K562 (cell line): ENCODE measurements around the gene KRTAP9-8. TPM values are rescaled to one million over a fixed set of nuclear protein-coding genes. Genes with fewer than 3 reads are reported as not detected.
A peak's percentile ranks its signal among the peaks of the same experiment; 100 is the strongest.

Experiments
- ATAC-seq: fragments of 200-7000 bp; cut with Tn5 transposase; 3 replicates; pipeline ENCODE4 v1.9.1; 2020; ENCODE audit warnings: moderate library complexity
- BruUV-seq: library from RNA; stranded (reverse); fragments of 400-500 nt; replicated peaks from 2 replicates; lab custom pipeline; 2021; lab: Mats Ljungman, UMichigan
- CTCF ChIA-PET: fragments of 300-600 bp; formaldehyde crosslinking; extraction: SDS; loops from one replicate; lab custom pipeline; 2021; ENCODE audit warnings: low intra/inter-chr PET ratio; lab: Yijun Ruan, JAX
- POLR2A ChIA-PET: fragments of 300-600, 350-650 bp; sonication (Branson Sonifier 250); formaldehyde crosslinking; extraction: SDS; loops from one replicate; lab custom pipeline; 2021; ENCODE audit warnings: antibody characterized with exemption, inconsistent platforms; lab: Yijun Ruan, JAX
- DNase-seq, 4 experiments: peaks; one replicate each; pipeline versions ENCODE4 v3.0.0 to v3.0.0-alpha.2; 2011 to 2018; ENCODE audit warnings: low spot score in 3 of 4, mixed read lengths in 3 of 4; ENCODE audit errors: extremely low read depth in 1 of 4
- FAIRE-seq: peaks from 2 replicates; lab custom pipeline; 2011; peaks lifted over from hg19 to GRCh38; lab: Jason Lieb, UNC
- H2AFZ ChIP-seq: 2 replicates; pipeline ENCODE4 v1.6.0; 2011; ENCODE audit warnings: low read depth, low read length, control low read depth, inconsistent platforms
- H3K27ac ChIP-seq: fragments of 200-600 bp; 3 replicates; pipeline ENCODE4 v1.8.0; 2011; ENCODE audit warnings: low read depth, mild to moderate bottlenecking, control low read depth, inconsistent platforms, low read length, moderate library complexity, mixed read lengths; ENCODE audit errors: extremely low read depth
- H3K27me3 ChIP-seq, 2 experiments: fragments of 300-600 bp in 1 of 2; 2 replicates in 1 of 2; 3 replicates in 1 of 2; pipeline versions ENCODE4 v1.6.0 to v1.8.0; 2011; ENCODE audit warnings: inconsistent platforms in 2 of 2, low read length in 2 of 2, mild to moderate bottlenecking in 1 of 2, mixed read lengths in 1 of 2, moderate library complexity in 1 of 2; ENCODE audit not compliant: control insufficient read depth in 2 of 2, insufficient read depth in 2 of 2
- H3K36me3 ChIP-seq: fragments of 300-600 bp; 3 replicates; pipeline ENCODE4 v1.8.0; 2011; ENCODE audit warnings: mild to moderate bottlenecking, low read length, inconsistent platforms; ENCODE audit not compliant: control insufficient read depth, insufficient read depth
- H3K4me1 ChIP-seq, 2 experiments: fragments of 200-600 bp in 1 of 2; replicated peaks in 1 of 2; 2 replicates in 1 of 2; 3 replicates in 1 of 2; pipeline versions ENCODE4 v1.5.1 to v1.8.0; 2011; ENCODE audit warnings: inconsistent platforms in 2 of 2, low read length in 2 of 2, mild to moderate bottlenecking in 1 of 2, mixed read lengths in 1 of 2, moderate library complexity in 1 of 2; ENCODE audit not compliant: control insufficient read depth in 2 of 2, insufficient read depth in 2 of 2
- H3K4me2 ChIP-seq: 2 replicates; pipeline ENCODE4 v1.6.1; 2011; ENCODE audit warnings: low read length, control low read depth, inconsistent platforms, mixed read lengths; ENCODE audit not compliant: insufficient read depth
- H3K4me3 ChIP-seq: fragments of 200-600 bp; sonication (generic), shearing (Covaris generic); 2 replicates; pipeline ENCODE4 v1.5.1; 2016; ENCODE audit warnings: control low read depth, inconsistent platforms
- H3K79me2 ChIP-seq: fragments of 200-600 bp; 3 replicates; pipeline ENCODE4 v1.8.0; 2011; ENCODE audit warnings: low read length, inconsistent platforms; ENCODE audit not compliant: control insufficient read depth, insufficient read depth
- H3K9ac ChIP-seq, 2 experiments: 2 replicates each; pipeline versions ENCODE4 v1.6.0 to v1.6.1; 2011; ENCODE audit warnings: low read depth in 2 of 2, low read length in 2 of 2, control low read depth in 1 of 2, inconsistent platforms in 1 of 2, mild to moderate bottlenecking in 1 of 2, mixed read lengths in 1 of 2; ENCODE audit not compliant: insufficient read depth in 1 of 2
- H3K9me1 ChIP-seq: one replicate; pipeline ENCODE4 v1.6.0; 2011; ENCODE audit warnings: inconsistent platforms, mild to moderate bottlenecking, low read length, moderate library complexity; ENCODE audit not compliant: control insufficient read depth, insufficient read depth
- H3K9me3 ChIP-seq: replicated peaks from 2 replicates; pipeline ENCODE4 v1.5.1; 2011; ENCODE audit warnings: low read depth, low read length, inconsistent platforms; ENCODE audit not compliant: control insufficient read depth, insufficient read depth
- H4K20me1 ChIP-seq: replicated peaks from 2 replicates; pipeline ENCODE4 v1.6.1; 2011; ENCODE audit warnings: low read length, inconsistent platforms, mixed read lengths; ENCODE audit not compliant: control insufficient read depth, insufficient read depth
- ARID4B ChIP-seq: sonication (generic); formaldehyde crosslinking; IDR thresholded peaks from 2 replicates; pipeline ENCODE4 v1.8.0; 2022; ENCODE audit warnings: mild to moderate bottlenecking, missing genetic modification reagents
- ASH1L ChIP-seq: fragments of 450-650 bp; IDR thresholded peaks from 2 replicates; pipeline ENCODE4 v1.6.1; 2018; ENCODE audit warnings: borderline replicate concordance, mild to moderate bottlenecking, low read depth; ENCODE audit not compliant: partially characterized antibody
- BACH1 ChIP-seq: fragments of 200-800 bp; sonication (Bioruptor generic); IDR thresholded peaks from 2 replicates; pipeline ENCODE4 v1.6.1; 2016; ENCODE audit warnings: missing genetic modification characterization, missing compliant biosample characterization
- CBFB ChIP-seq: sonication (generic); formaldehyde crosslinking; IDR thresholded peaks from 2 replicates; pipeline ENCODE4 v1.4.0; 2020; ENCODE audit warnings: mild to moderate bottlenecking, missing genetic modification reagents
- CHD4 ChIP-seq: fragments of 200-600 bp; sonication (generic); IDR thresholded peaks from 3 replicates; pipeline ENCODE4 v1.6.1; 2012; ENCODE audit warnings: low read depth, mild to moderate bottlenecking, mixed read lengths, low read length, inconsistent platforms; ENCODE audit not compliant: insufficient read depth, insufficient replicate concordance, poor library complexity, severe bottlenecking
- E2F3 ChIP-seq: fragments of 250-450 bp; sonication (Bioruptor Pico); IDR thresholded peaks from 2 replicates; pipeline ENCODE4 v1.4.0; 2020; ENCODE audit warnings: mild to moderate bottlenecking
- ELK1 ChIP-seq: sonication (generic); formaldehyde crosslinking; IDR thresholded peaks from 2 replicates; pipeline ENCODE4 v1.8.1; 2022; ENCODE audit warnings: missing genetic modification reagents
- HDAC6 ChIP-seq: IDR thresholded peaks from 2 replicates; pipeline ENCODE4 v1.6.1; 2012; ENCODE audit warnings: low read depth, mild to moderate bottlenecking, control low read depth, inconsistent platforms, low read length, moderate library complexity
- HDAC8 ChIP-seq: fragments of 450-650 bp; IDR thresholded peaks from 2 replicates; pipeline ENCODE4 v1.6.1; 2016; ENCODE audit warnings: mild to moderate bottlenecking, missing genetic modification characterization, moderate library complexity, missing compliant biosample characterization
- HOMEZ ChIP-seq: fragments of 250-450 bp; sonication (Bioruptor Pico); IDR thresholded peaks from 2 replicates; pipeline ENCODE4 v1.4.0; 2020; ENCODE audit warnings: mild to moderate bottlenecking, moderate library complexity
- IFI16 ChIP-seq: fragments of 250-450 bp; sonication (Bioruptor Pico); IDR thresholded peaks from 2 replicates; pipeline ENCODE4 v2.1.2; 2022; ENCODE audit warnings: mild to moderate bottlenecking, inconsistent platforms
- KAT8 ChIP-seq: fragments of 450-650 bp; IDR thresholded peaks from 2 replicates; pipeline ENCODE4 v1.6.1; 2016; ENCODE audit warnings: low read depth, mild to moderate bottlenecking
- KLF16 ChIP-seq: IDR thresholded peaks from 2 replicates; pipeline ENCODE4 v1.6.1; 2016; ENCODE audit warnings: antibody characterized with exemption
- SAFB ChIP-seq: fragments of 200-400 bp; formaldehyde crosslinking; IDR thresholded peaks from 2 replicates; pipeline ENCODE4 v1.6.1; 2017; ENCODE audit warnings: low read depth, low read length, borderline replicate concordance
- SMC3 ChIP-seq: conservative IDR thresholded peaks from 2 replicates; pipeline ENCODE4 v1.6.1; 2011; ENCODE audit warnings: low read depth, low read length, improper control_type of control experiment; ENCODE audit not compliant: insufficient read depth
- TCFL5 ChIP-seq: fragments of 250-450 bp; sonication (Bioruptor Pico); conservative IDR thresholded peaks from 2 replicates; pipeline ENCODE4 v1.6.1; 2021; ENCODE audit warnings: mild to moderate bottlenecking, moderate library complexity, matching md5 sums
- ZNF3 ChIP-seq: fragments of 250-450 bp; sonication (Bioruptor Pico); IDR thresholded peaks from 2 replicates; pipeline ENCODE4 v1.5.0; 2021; ENCODE audit warnings: mild to moderate bottlenecking, moderate library complexity
- WGBS: fragments of 100-300 bp; shearing (Covaris generic); methylation state at CpG from one replicate; pipeline ENCODE4 v1.1.6; 2016; ENCODE audit warnings: low coverage, mixed read lengths; ENCODE audit not compliant: insufficient coverage; ENCODE audit errors: missing lambda C conversion rate; 5-methylcytosine and 5-hydroxymethylcytosine counted together
- in situ Hi-C: fragments of 300-500 bp; cut with MboI; formaldehyde crosslinking; loops from 4 replicates; pipeline ENCODE4 v1.15.0; 2018; ENCODE audit warnings: inconsistent platforms, mixed read lengths
- intact Hi-C: fragments of 100-400 bp; cut with micrococcal nuclease; formaldehyde crosslinking; loops from 2 replicates; pipeline ENCODE4 v1.14.2; 2022
- polyA plus RNA-seq, 8 experiments: library from polyadenylated mRNA; depleted of rRNA in 4 of 8; stranded (reverse) in 5 of 8; unstranded in 3 of 8; fragments of >200 nt; fragmentation: Nextera tagmentation in 2 of 8; fragmentation: Illumina TruSeq in 1 of 8; extraction: Ambion mirVana in 2 of 8; extraction: Trizol in 1 of 8; gene quantifications; 2 replicates each; pipeline versions ENCODE4 v1.2.1 to v1.2.3, GENCODE V29; 2011 to 2014; ENCODE audit warnings: inconsistent platforms in 1 of 8, missing spikeins in 1 of 8
- total RNA-seq, 7 experiments: library from RNA; depleted of rRNA in 6 of 7; stranded (reverse); fragments of >200 nt in 6 of 7; fragmentation: Illumina TruSeq in 2 of 7; extraction: Trizol in 2 of 7; gene quantifications; 2 replicates each; pipeline versions ENCODE4 v1.2.1 to v1.2.3, GENCODE V29; 2011 to 2021; ENCODE audit warnings: low replicate concordance in 1 of 7

Gene KRTAP9-8
- total and polyA plus RNA-seq, 9 of the 15 experiments (the other 6 are each of a cell fraction or from before 2014, with no cell fraction given): not detected

- POLR2A ChIA-PET: no interaction called here
- DNase-seq: peak in 3 of 4 experiments; percentile 0
- TF ChIP-seq SAFB: no peak
- no peak for TF ChIP-seq HDAC8 (tag)
- no peak for TF ChIP-seq TCFL5
- no peak for TF ChIP-seq HOMEZ (CRISPR knock-in tag)
- no peak for TF ChIP-seq SMC3
- no peak for TF ChIP-seq HDAC6
- no peak for TF ChIP-seq KAT8
- no peak for TF ChIP-seq E2F3 (CRISPR knock-in tag)
- no peak for TF ChIP-seq KLF16
- no peak for TF ChIP-seq IFI16 (CRISPR knock-in tag)
- no peak for TF ChIP-seq ZNF3 (CRISPR knock-in tag)
- TF ChIP-seq BACH1: no peak
- no peak for TF ChIP-seq CHD4
- TF ChIP-seq ARID4B (CRISPR knock-in tag): no peak
- TF ChIP-seq ASH1L: no peak
- no peak for TF ChIP-seq ELK1
- no peak for TF ChIP-seq CBFB (CRISPR knock-in tag)
Measured at GRCh38 chr17:41284043-41284442, 46.2 kb downstream of the KRTAP9-8 start.

More at GRCh38 chr17:41284043-41284442, 46.2 kb downstream of the KRTAP9-8 start:
- Histone ChIP-seq H3K4me2 (no peak overlapping the region), H3K9me1 (no peaks in the 10 kb centered on the region), H3K4me1 (no peaks in the 10 kb centered on the region), H4K20me1 (no peaks in the 10 kb centered on the region), H3K36me3 (no peaks in the 10 kb centered on the region), H3K4me3 (no peak overlapping the region), H3K79me2 (no peaks in the 10 kb centered on the region), H3K27me3 (peaks cover 0 to 4% of the 10 kb centered on the region in 2 experiments; a peak in 1 of 5 replicates), H3K9me3 (no peaks in the 10 kb centered on the region), H2AFZ (no peak overlapping the region), H3K27ac (no peak overlapping the region), H3K9ac (no peak overlapping the region)
- in situ Hi-C loops: no loop called here
- intact Hi-C loops: no loop called here
- ATAC-seq (no peak), FAIRE-seq (no peak)
- 0% methylated on average over 3 of the region's 3 CpGs for WGBS
- BruUV-seq: no TSS peak
- CTCF ChIA-PET: interaction anchor here (1.3 kb wide), 1 partner anchor 374 kb away, joined by 3 read pairs; no protein-coding TSS in a partner anchor
